HK-2 (cell line): ENCODE results near the gene FSTL3.
"Not testable (repeated sequence)": the region's sequence is repeated elsewhere in the genome, so short reads cannot be mapped to it uniquely, and the experiment has no call there.

Source experiments
- DNase-seq: peaks from one replicate; pipeline ENCODE4 v3.0.0-alpha.2; 2018; ENCODE audit not compliant: unreplicated experiment

Gene FSTL3

DNA sequence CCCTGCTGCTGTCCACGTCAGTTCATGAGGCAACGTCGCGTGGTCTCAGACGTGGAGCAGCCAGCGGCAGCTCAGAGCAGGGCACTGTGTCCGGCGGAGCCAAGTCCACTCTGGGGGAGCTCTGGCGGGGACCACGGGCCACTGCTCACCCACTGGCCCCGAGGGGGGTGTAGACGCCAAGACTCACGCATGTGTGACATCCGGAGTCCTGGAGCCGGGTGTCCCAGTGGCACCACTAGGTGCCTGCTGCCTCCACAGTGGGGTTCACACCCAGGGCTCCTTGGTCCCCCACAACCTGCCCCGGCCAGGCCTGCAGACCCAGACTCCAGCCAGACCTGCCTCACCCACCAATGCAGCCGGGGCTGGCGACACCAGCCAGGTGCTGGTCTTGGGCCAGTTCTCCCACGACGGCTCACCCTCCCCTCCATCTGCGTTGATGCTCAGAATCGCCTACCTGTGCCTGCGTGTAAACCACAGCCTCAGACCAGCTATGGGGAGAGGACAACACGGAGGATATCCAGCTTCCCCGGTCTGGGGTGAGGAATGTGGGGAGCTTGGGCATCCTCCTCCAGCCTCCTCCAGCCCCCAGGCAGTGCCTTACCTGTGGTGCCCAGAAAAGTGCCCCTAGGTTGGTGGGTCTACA lies 6.6 kb downstream of the FSTL3 start:
- DNase-seq, result no peak

- no peak for DNase-seq
These were observed 9.3 kb downstream of the FSTL3 start for GRCh38 chr19:685454-685931.

DNA sequence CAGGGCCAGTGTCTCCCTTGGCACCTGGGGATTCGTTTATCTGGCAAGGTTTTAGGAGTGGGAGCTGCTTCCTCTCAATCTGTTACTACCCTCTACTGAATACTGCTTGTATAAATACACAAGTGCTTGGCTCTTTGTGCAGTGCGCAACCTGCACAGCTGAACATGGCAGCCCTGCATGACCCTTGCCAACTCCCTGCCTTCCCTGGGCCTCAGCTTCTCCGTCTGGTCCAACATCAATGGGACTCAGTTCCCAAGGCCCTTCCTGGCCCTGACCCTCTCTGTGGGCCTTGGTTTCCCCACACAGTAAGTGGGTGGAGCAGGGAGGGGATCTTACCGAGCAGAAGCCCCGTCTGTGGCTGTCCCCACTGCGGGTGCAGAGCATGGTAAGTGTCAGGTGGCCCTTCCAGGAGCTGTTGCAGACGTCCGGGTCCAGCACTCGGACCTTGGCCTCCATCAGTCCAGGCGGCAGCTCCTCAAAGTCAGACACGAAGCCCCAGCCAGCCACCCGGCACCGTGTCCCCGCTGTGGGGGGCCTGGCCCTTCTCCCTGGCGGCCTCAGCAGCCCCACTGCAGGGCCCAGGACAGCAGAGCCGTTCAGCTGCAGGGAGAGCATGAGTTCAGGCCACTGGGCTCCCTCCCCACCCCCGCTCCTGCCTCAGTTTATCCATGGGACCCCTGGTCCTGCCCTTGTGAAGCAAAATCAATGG lies 10.6 kb downstream of the FSTL3 start:
- no peak for DNase-seq

- DNase-seq, result no peak
These were observed 11.5 kb downstream of the FSTL3 start for GRCh38 chr19:687569-688166.

GRCh38 chr19:688214-688613 lies 12.0 kb downstream of the FSTL3 start:
- DNase-seq, result no peak

DNA sequence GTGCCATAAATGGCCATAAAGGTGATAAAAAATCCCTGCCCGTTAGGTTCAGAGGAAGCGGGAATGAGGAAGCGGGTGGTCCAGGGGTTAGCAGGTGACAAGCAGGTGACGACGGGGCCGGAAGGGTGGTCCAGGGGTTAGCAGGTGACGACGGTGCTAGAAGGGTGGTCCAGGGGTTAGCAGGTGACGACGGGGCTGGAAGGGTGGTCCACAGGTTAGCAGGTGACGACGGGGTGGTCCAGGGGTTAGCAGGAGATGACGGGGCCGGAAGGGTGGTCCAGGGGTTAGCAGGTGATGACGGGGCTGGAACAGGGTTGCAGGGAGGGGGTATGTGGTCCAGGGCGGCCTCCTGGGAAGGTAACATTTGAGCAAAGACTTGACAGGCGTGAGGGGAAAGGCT lies 12.8 kb downstream of the FSTL3 start:
- DNase-seq, result no peak

GRCh38 chr19:690203-690602 lies 14.0 kb downstream of the FSTL3 start:
- DNase-seq, result no peak

GRCh38 chr19:694481-695351 lies 18.5 kb downstream of the FSTL3 start:
- no peak for DNase-seq

DNA sequence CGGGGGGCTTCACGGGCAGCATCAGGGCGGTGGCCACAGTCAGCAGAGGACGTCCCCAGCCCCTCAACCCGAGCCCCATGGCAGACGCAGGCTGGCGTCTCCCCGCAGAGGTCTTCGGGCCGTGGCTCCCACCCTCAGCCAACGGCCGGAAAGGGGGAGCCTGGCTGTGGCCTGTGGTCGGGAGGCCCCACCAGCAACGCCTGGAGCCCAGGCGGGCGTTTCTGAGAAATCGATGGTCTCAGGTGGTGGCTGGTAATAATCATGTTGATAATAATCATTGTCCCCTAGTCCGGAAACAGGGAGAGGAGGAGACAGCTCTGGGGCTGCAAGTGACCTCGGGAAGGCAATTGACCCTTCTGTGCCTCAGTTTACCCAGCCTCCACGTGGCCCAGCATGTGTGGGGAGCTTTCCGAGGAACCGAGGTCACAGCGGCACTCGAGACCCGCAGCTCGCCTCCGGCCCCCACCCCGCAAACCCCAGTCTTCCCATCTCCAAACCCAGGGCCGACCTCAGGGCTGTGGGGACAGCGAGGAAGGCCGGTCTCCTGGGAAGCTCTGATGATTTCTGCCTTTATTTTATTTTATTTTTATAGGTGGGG lies 19.3 kb downstream of the FSTL3 start, which contains the start of gene PRSS57:
Gene PRSS57, minus strand, starts transcription at position 101 of the 598 bp plus-strand sequence. Its CDS starts 22 bp downstream, at position 79.
- DNase-seq, result no peak

DNA sequence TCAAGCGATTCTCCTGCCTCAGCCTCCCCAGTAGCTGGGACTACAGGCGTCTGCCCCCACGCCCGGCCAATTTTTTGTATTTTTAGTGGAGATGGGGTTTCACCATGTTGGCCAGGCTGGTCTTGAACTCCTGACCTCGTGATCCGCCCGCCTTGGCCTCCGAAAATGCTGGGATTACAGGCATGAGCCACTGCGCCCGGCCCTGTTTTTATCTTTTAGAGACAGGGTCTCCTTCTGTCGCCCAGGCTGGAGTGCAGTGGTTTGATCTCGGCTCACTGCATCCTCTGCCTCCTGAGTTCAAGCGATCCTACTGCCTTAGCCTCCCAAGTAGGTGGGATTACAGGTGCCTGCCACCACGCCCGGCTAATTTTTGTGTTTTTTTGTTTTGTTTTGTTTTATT lies 22.3 kb downstream of the FSTL3 start:
- DNase-seq, result not testable (repeated sequence)

- not testable (repeated sequence) for DNase-seq
These were observed 23.7 kb downstream of the FSTL3 start for GRCh38 chr19:699885-700284.

GRCh38 chr19:702847-703246 lies 26.7 kb downstream of the FSTL3 start:
- not testable (repeated sequence) for DNase-seq

- no peak for DNase-seq
These were observed 27.1 kb downstream of the FSTL3 start for GRCh38 chr19:703329-703650.

GRCh38 chr19:703651-704446 lies 27.7 kb downstream of the FSTL3 start:
- no peak for DNase-seq

DNA sequence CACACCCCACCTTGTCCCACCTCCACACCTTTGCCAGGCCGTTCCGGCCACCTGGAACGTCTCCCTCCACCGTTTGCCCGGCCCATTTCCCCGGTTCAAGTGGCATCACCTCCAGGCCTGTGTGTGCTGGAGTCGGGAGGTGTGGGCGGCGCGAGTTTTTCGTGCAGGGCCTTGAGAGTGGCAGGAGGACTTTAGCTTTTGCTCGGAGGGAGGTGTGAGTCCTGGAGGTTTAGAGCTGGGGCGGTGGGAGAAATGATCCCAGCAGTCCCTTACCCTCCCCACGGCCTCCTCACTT lies 28.2 kb downstream of the FSTL3 start:
- DNase-seq, result no peak

DNA sequence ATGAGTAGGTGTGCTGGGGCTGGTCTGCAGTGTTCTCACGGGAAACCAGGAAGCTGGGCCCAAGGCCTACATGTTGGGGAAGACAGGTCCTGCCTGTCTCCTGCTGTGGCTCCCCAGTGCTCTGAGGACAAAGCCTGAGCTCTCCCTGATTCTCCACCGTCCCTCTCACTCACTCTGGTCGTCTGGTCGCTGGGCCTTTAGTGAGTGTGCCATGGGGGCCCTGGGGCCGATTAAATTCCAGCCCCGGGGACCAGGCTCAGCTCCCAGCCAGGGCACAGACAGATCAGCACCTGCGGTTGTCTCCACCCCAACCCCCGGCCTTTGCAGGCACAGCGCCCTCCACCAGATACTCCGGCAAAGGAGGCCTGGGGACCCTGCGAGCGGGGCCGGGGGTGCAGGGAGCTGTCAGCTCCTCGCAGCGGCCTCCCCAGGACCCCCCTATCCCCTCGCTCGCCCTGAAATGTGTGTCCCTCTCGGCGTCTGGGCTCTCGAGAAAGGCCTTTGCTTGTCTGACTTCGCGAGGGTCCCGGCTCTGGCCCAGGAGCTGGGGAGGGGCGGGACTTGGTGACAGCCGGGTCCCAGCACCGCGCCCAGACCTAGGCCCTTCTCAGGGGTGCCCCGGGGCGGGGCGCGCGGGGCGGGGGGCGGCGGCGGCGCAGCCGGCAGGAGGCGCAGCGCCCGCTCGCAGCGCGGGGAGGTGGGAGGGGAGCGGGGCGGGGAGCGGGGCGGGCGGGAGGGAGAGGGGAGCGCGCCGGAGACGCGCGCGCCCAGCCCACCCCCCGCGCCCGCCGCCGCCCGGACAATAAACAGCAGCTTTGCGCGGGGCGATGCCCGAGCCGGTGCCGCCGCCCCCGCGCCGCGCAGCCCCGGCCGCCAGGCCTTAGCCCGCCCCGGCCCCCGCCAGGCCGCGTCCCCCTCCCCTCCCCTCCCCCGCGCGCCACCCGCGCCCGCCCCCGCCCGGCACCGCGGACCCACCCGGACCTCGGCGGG lies 32.3 kb downstream of the FSTL3 start, which contains the start of gene PALM:
Gene PALM, plus strand, starts transcription at position 782 of the 990 bp plus-strand sequence. CDS start 212 bp downstream, outside the sequence.
- no peak for DNase-seq

DNA sequence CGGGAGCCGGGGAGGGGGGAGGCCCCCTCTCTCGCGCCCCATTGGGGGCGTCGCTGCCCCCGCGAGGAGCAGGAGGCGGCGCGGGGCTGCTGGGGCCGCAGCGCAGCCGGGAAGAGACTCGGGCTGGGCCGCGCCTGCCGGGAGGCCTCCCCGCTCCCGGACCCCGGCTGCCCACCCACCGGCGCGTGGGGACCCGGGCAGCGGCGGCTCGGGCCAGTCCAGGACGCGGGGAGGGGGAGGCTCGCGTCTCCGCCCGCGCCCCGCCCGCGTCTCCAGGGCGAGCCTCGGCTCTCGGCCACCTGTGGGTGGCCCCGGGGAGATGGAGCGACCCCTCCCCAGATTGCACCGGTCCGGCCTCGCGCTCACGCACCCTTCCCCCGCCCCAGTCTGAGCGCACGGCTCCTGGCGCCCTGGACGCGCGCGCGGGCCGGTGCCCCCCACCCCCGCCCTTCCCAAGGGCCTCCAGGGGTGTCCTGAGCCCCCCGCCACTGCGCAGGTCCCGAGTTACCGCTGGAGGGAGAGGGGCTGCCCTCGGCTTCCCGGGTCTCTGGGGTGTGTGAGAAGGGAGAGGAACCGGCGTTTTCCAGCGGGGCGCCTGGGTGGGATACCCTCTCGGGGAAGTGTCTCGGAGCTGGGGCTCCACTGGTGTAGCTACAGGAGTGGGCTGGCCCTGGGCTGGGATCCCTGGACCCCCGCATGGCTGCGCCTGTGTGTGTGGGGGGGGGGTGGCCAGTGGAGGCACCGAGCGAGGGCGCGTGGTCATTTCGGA lies 33.2 kb downstream of the FSTL3 start:
- no peak for DNase-seq

DNA sequence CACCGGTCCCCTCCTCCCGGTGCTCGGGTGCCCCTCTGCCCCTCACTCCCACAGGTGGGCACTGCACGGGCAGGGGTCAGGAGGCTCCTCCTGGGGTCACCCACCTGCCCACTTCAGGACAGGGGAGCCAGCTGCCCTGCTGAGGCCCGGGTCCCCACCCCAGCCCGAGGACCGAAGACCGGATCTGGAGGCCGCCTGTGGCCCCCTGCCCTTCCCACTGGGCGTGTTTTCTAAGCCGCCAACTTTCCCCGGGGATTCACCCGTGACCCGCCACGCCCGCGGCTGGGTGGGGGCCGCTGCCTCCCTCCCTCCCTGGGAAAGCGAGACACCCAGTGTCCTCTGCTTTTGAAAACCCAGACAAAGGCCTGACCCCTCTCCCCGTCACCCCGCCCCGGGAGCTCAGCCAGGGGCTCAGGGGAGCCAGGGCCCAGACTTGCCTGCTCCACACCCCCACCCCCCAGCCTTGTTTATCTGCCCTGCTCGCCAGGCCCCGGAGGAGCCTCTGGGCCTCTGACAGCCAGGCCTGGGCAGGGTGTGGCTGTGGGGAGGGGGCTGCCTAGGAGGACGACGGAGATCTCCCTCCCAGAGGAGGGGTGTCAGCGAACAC lies 33.9 kb downstream of the FSTL3 start:
- no peak for DNase-seq
